ENCODE results near the gene MTX1. TPM values are rescaled to one million over a fixed set of nuclear protein-coding genes. Genes with fewer than 3 reads are reported as not detected.

Gene MTX1
- total RNA-seq, 2 experiments from 2014 or later = 43.9 to 70.2 TPM

GRCh38 chr1:155206891-155207805, 1.3 kb upstream of the MTX1 start:
- no peaks in the 10 kb centered on the region for H3K36me3 ChIP-seq (ENCODE audit: insufficient read depth, low read length)
- peaks cover 28% of the 10 kb centered on the region for H3K4me1 ChIP-seq (ENCODE audit: insufficient read depth, low read length, poor library complexity, severe bottlenecking)
- POLR2A ChIA-PET = interaction anchor here (0.5 to 1.8 kb wide), 6 partner anchors 17 to 305 kb away, joined by 3 to 9 read pairs (median 5); no protein-coding TSS in a partner anchor
- DNase-seq (ENCODE audit: low spot score) = peak; percentile 89
- no peaks in the 10 kb centered on the region for H3K9me2 ChIP-seq (ENCODE audit: insufficient read depth, low read length)
- H3K4me3 ChIP-seq (ENCODE audit: low read depth, low read length, poor library complexity, severe bottlenecking) = peak overlapping the region; percentile 90
- H3K9me3 ChIP-seq (ENCODE audit: low read length) = no peaks in the 10 kb centered on the region
- H3K4me2 ChIP-seq (ENCODE audit: low read length) = peak overlapping the region; percentile 90
- TF ChIP-seq EZH2phosphoT487 (IDR thresholded peaks at IDR 0.05; ENCODE audit: borderline replicate concordance, low read depth, low read length) (no peak), CTCF (conservative IDR thresholded peaks at IDR 0.05; ENCODE audit: low read length) (peak; percentile 94)
- CTCF ChIA-PET (ENCODE audit: unreplicated experiment) = interaction anchor here (1.0 to 2.2 kb wide), 3 partner anchors 14 to 34 kb away, joined by 3 to 9 read pairs (median 3); partner anchors contain the start of gene KRTCAP2
- peak overlapping the region; percentile 77 for H3K27ac ChIP-seq (ENCODE audit: low read depth, low read length, poor library complexity, severe bottlenecking)
- no peak overlapping the region for H2AFZ ChIP-seq (ENCODE audit: low read length)
- intact Hi-C loops (cut with micrococcal nuclease; ENCODE audit: unreplicated experiment) = loop anchor here (1.0 to 5.0 kb wide), 4 partner anchors 19 to 100 kb away; partner anchors contain the start of genes FDPS and SCAMP3
- H3K79me2 ChIP-seq (ENCODE audit: insufficient read depth, low read depth, low read length) = no peaks in the 10 kb centered on the region
- BruUV-seq (replicated peaks) = no TSS peak
- H4K20me1 ChIP-seq (ENCODE audit: insufficient read depth, low read length) = no peaks in the 10 kb centered on the region

- no peaks in the 10 kb centered on the region for H4K20me1 ChIP-seq (ENCODE audit: insufficient read depth, low read length)
- peak within 1 kb of the TSS; percentile 90 for H3K4me2 ChIP-seq (ENCODE audit: low read length)
- H3K36me3 ChIP-seq (ENCODE audit: insufficient read depth, low read length) = no peaks in the 10 kb centered on the region
- TF ChIP-seq EZH2phosphoT487 (IDR thresholded peaks at IDR 0.05; ENCODE audit: borderline replicate concordance, low read depth, low read length) (no peak), CTCF (conservative IDR thresholded peaks at IDR 0.05; ENCODE audit: low read length) (no peak)
- intact Hi-C loops (cut with micrococcal nuclease; ENCODE audit: unreplicated experiment) = loop anchor here (1.0 to 5.0 kb wide), 4 partner anchors 18 to 99 kb away; partner anchors contain the start of genes FDPS and SCAMP3
- H3K4me3 ChIP-seq (ENCODE audit: low read depth, low read length, poor library complexity, severe bottlenecking) = peak within 1 kb of the TSS; percentile 90
- CTCF ChIA-PET (ENCODE audit: unreplicated experiment) = interaction anchor here (1.5 to 2.2 kb wide), 2 partner anchors 16 to 35 kb away, joined by 3 to 9 read pairs; partner anchors contain the start of gene KRTCAP2
- peak within 1 kb of the TSS; percentile 77 for H3K27ac ChIP-seq (ENCODE audit: low read depth, low read length, poor library complexity, severe bottlenecking)
- peak within 1 kb of the TSS; percentile 64 for H2AFZ ChIP-seq (ENCODE audit: low read length)
- no peaks in the 10 kb centered on the region for H3K79me2 ChIP-seq (ENCODE audit: insufficient read depth, low read depth, low read length)
- no peak for DNase-seq (ENCODE audit: low spot score)
- no peaks in the 10 kb centered on the region for H3K9me2 ChIP-seq (ENCODE audit: insufficient read depth, low read length)
- POLR2A ChIA-PET = interaction anchor here (0.6 to 0.8 kb wide), 2 partner anchors 19 to 235 kb away, joined by 3 to 4 read pairs; no protein-coding TSS in a partner anchor
- TSS peak; percentile 61 for BruUV-seq (replicated peaks)
- H3K9me3 ChIP-seq (ENCODE audit: low read length) = no peaks in the 10 kb centered on the region
- peaks cover 28% of the 10 kb centered on the region for H3K4me1 ChIP-seq (ENCODE audit: insufficient read depth, low read length, poor library complexity, severe bottlenecking)
Observed at GRCh38 chr1:155207806-155208540, 522 bp upstream of the MTX1 start, which contains the start of gene THBS3. THBS3 (minus strand) TSS chr1:155207897; CDS start chr1:155207876, 21 bp downstream.

All from OCI-LY7 (cell line).